ENCODE results near the gene LRRC4C. TPM values are rescaled to one million over a fixed set of nuclear protein-coding genes. Genes with fewer than 3 reads are reported as not detected.

Gene LRRC4C
- total RNA-seq, 1 donor from 2014 or later, result 0.62 TPM

- DNase-seq (no peak), ATAC-seq (ENCODE audit: poor library complexity) (no peak)
- intact Hi-C loops (cut with DNase I), result no loop called here
Observed at GRCh38 chr11:40099426-40100161, 1359.9 kb downstream of the LRRC4C start.

- intact Hi-C loops (cut with DNase I), result no loop called here
- ATAC-seq (ENCODE audit: poor library complexity) (no peak), DNase-seq (no peak)
Observed at GRCh38 chr11:40095446-40095845, 1364.0 kb downstream of the LRRC4C start.

GRCh38 chr11:40094954-40095353 lies 1364.5 kb downstream of the LRRC4C start:
- ATAC-seq (ENCODE audit: poor library complexity) (no peak), DNase-seq (no peak)
- intact Hi-C loops (cut with DNase I), result no loop called here

- intact Hi-C loops (cut with DNase I), result no loop called here
- ATAC-seq (ENCODE audit: poor library complexity) (no peak), DNase-seq (no peak)
Observed at GRCh38 chr11:40080434-40080833, 1379.0 kb downstream of the LRRC4C start.
